ENCODE measurements around the gene RUFY3. TPM values are rescaled to one million over a fixed set of nuclear protein-coding genes. Genes with fewer than 3 reads are reported as not detected.

The RUFY3 gene
- total RNA-seq, 1 experiment from 2014 or later: 32.9 TPM

DNA sequence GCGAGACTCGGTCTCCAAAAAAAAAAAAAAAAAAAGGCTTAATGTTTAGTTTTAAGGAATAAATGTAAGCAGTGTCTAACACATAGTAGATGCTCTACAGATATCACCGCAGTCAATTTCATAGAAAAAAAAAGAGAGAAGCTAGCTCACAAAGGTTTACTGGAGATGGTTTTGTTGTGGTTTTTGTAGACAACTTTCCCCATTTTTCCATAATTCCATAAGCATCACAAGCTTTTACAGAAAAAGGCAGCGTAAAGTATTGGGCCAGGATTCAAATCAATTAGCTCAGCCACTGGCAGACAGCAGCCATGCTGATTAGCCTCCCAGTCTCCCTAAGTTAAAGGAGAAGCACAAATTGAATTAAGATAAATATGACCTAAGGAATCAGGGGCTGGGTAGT is 116.4 kb downstream of the RUFY3 start:
- Histone ChIP-seq H3K79me2 (ENCODE audit: insufficient read depth, low read length) (peaks cover 64% of the 10 kb centered on the region), H3K9me3 (ENCODE audit: control insufficient read depth in 1 of 2, insufficient read depth in 1 of 2, low read depth in 1 of 2, low read length in 2 of 2) (no peaks in the 10 kb centered on the region), H2AFZ (ENCODE audit: low read depth, low read length, poor library complexity, severe bottlenecking) (no peak overlapping the region), H3K27ac (ENCODE audit: low read depth, low read length) (peak overlapping the region; percentile 97), H3K4me2 (ENCODE audit: low read length) (peak overlapping the region; percentile 96), H3K9ac (ENCODE audit: low read length) (peak overlapping the region; percentile 96), H3K4me1 (ENCODE audit: control insufficient read depth in 1 of 2, insufficient read depth in 2 of 2, low read length in 2 of 2) (peaks cover 3 to 15% of the 10 kb centered on the region in 2 experiments; a peak in 3 of 4 replicates), H4K20me1 (ENCODE audit: insufficient read depth) (peaks cover 13% of the 10 kb centered on the region; the same call in 1 of the 2 replicates), H3K27me3 (ENCODE audit: insufficient read depth, low read length) (no peaks in the 10 kb centered on the region), H3K4me3 (replicated peaks in 1 of 2; ENCODE audit: low read depth in 1 of 2, low read length in 2 of 2) (peak overlapping the region; percentile 91 to 98), H3K36me3 (ENCODE audit: control insufficient read depth in 1 of 2, insufficient read depth in 2 of 2, low read length in 2 of 2) (peaks cover 14 to 24% of the 10 kb centered on the region in 2 experiments; a peak in 3 of 4 replicates), H3K9me2 (ENCODE audit: insufficient read depth) (no peaks in the 10 kb centered on the region)
- DNase-seq (ENCODE audit: low read depth, low spot score): no peak
- intact Hi-C loops (cut with micrococcal nuclease): loop anchor here (2.0 to 5.0 kb wide), 2 partner anchors 65 to 151 kb away; partner anchors contain the start of genes MOB1B and UTP3
- TSS peak; percentile 81 for BruUV-seq (replicated peaks)
- ATAC-seq: no peak
- CTCF ChIA-PET: interaction anchor here (0.7 kb wide), 1 partner anchor 24 kb away, joined by 4 read pairs; no protein-coding TSS in a partner anchor
- POLR2A ChIA-PET: interaction anchor here (0.6 to 1.7 kb wide), 3 partner anchors 19 to 172 kb away, joined by 3 read pairs; partner anchors contain the start of gene MOB1B
- RAD21 ChIA-PET (ENCODE audit: low non-redundant PET in 1 of 2, low total read pairs in 2 of 2, uncharacterized antibody in 2 of 2, unreplicated experiment in 2 of 2): no interaction called here
- TF ChIP-seq SP1 (IDR thresholded peaks at IDR 0.05; ENCODE audit: low read depth): no peak
- TF ChIP-seq EGR1 (IDR thresholded peaks at IDR 0.05; ENCODE audit: low read depth): no peak
- TF ChIP-seq, protein P1, sequence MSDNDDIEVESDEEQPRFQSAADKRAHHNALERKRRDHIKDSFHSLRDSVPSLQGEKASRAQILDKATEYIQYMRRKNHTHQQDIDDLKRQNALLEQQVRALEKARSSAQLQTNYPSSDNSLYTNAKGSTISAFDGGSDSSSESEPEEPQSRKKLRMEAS (IDR thresholded peaks at IDR 0.05): no peak
- no peak for TF ChIP-seq SRF (IDR thresholded peaks at IDR 0.05; ENCODE audit: low read depth)
- no peak for TF ChIP-seq TCF7L2 (IDR thresholded peaks at IDR 0.05; ENCODE audit: borderline replicate concordance, extremely low read depth, insufficient read depth, insufficient read length)
- no peak for TF ChIP-seq ZFX (IDR thresholded peaks at IDR 0.05)
- TF ChIP-seq RAD21 (IDR thresholded peaks at IDR 0.05; ENCODE audit: low read depth): no peak
- TF ChIP-seq CEBPB (IDR thresholded peaks at IDR 0.05; ENCODE audit: low read depth): no peak
- no peak for TF ChIP-seq ZNF274 (IDR thresholded peaks at IDR 0.05; ENCODE audit: low read depth, low read length)
- no peak for TF ChIP-seq JUND (IDR thresholded peaks at IDR 0.05)
- TF ChIP-seq, protein P2, sequence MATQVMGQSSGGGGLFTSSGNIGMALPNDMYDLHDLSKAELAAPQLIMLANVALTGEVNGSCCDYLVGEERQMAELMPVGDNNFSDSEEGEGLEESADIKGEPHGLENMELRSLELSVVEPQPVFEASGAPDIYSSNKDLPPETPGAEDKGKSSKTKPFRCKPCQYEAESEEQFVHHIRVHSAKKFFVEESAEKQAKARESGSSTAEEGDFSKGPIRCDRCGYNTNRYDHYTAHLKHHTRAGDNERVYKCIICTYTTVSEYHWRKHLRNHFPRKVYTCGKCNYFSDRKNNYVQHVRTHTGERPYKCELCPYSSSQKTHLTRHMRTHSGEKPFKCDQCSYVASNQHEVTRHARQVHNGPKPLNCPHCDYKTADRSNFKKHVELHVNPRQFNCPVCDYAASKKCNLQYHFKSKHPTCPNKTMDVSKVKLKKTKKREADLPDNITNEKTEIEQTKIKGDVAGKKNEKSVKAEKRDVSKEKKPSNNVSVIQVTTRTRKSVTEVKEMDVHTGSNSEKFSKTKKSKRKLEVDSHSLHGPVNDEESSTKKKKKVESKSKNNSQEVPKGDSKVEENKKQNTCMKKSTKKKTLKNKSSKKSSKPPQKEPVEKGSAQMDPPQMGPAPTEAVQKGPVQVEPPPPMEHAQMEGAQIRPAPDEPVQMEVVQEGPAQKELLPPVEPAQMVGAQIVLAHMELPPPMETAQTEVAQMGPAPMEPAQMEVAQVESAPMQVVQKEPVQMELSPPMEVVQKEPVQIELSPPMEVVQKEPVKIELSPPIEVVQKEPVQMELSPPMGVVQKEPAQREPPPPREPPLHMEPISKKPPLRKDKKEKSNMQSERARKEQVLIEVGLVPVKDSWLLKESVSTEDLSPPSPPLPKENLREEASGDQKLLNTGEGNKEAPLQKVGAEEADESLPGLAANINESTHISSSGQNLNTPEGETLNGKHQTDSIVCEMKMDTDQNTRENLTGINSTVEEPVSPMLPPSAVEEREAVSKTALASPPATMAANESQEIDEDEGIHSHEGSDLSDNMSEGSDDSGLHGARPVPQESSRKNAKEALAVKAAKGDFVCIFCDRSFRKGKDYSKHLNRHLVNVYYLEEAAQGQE (IDR thresholded peaks at IDR 0.05; ENCODE audit: low read depth): no peak
- no peak for TF ChIP-seq ELF1 (IDR thresholded peaks at IDR 0.05; ENCODE audit: borderline replicate concordance, low read depth)
- no peak for TF ChIP-seq SIN3A (IDR thresholded peaks at IDR 0.05; ENCODE audit: low read depth)
- TF ChIP-seq, protein P3, sequence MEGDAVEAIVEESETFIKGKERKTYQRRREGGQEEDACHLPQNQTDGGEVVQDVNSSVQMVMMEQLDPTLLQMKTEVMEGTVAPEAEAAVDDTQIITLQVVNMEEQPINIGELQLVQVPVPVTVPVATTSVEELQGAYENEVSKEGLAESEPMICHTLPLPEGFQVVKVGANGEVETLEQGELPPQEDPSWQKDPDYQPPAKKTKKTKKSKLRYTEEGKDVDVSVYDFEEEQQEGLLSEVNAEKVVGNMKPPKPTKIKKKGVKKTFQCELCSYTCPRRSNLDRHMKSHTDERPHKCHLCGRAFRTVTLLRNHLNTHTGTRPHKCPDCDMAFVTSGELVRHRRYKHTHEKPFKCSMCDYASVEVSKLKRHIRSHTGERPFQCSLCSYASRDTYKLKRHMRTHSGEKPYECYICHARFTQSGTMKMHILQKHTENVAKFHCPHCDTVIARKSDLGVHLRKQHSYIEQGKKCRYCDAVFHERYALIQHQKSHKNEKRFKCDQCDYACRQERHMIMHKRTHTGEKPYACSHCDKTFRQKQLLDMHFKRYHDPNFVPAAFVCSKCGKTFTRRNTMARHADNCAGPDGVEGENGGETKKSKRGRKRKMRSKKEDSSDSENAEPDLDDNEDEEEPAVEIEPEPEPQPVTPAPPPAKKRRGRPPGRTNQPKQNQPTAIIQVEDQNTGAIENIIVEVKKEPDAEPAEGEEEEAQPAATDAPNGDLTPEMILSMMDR (IDR thresholded peaks at IDR 0.05 in 2 of 3, conservative IDR thresholded peaks at IDR 0.05 in 1 of 3; ENCODE audit: borderline replicate concordance in 1 of 3, insufficient read depth in 1 of 3, low read depth in 2 of 3, low read length in 2 of 3): no peak
- no peak for TF ChIP-seq EZH2phosphoT487 (IDR thresholded peaks at IDR 0.05; ENCODE audit: borderline replicate concordance)
- TF ChIP-seq CBX3 (IDR thresholded peaks at IDR 0.05; ENCODE audit: low read depth): no peak

Measured in HCT116 (cell line).